ENCODE results near the gene IGSF3. TPM values are rescaled to one million over a fixed set of nuclear protein-coding genes. Genes with fewer than 3 reads are reported as not detected.
A peak's percentile ranks its signal among the peaks of the same experiment; 100 is the strongest.

Gene IGSF3
- polyA plus RNA-seq, 3 donors: 0.07 to 0.12 TPM; not detected in 1

- H3K27me3 Mint-ChIP-seq (ENCODE audit: low read depth in 3 of 3): peaks cover 0 to 2% (median 0%) of the 10 kb centered on the region in 3 donors
- H3K27ac Mint-ChIP-seq: peak overlapping the region in 1 of 7 donors; percentile 20
- intact Hi-C loops (cut with micrococcal nuclease): no loop called here
- Histone ChIP-seq H3K27me3 (ENCODE audit: control insufficient read depth in 2 of 2, insufficient read depth in 2 of 2, low read length in 2 of 2) (no peaks in the 10 kb centered on the region), H3K79me2 (ENCODE audit: insufficient read depth, low read length) (peaks cover 7% of the 10 kb centered on the region), H3K9ac (ENCODE audit: insufficient read depth, low read length, poor library complexity, severe bottlenecking) (no peak overlapping the region), H3K4me3 (replicated peaks in 1 of 3; ENCODE audit: low read depth in 2 of 3, low read length in 3 of 3) (no peak overlapping the region), H2AFZ (ENCODE audit: insufficient read depth, low read depth, low read length, poor library complexity, severe bottlenecking) (no peak overlapping the region), H4K20me1 (ENCODE audit: insufficient read depth, low read length) (peaks cover 3% of the 10 kb centered on the region), H3K9me3 (replicated peaks in 1 of 2; ENCODE audit: control insufficient read depth in 1 of 2, insufficient read depth in 1 of 2, low read length in 2 of 2) (no peaks in the 10 kb centered on the region), H3K4me1 (ENCODE audit: control insufficient read depth in 1 of 2, insufficient read depth in 2 of 2, low read length in 2 of 2) (peaks cover 15 to 16% of the 10 kb centered on the region in 2 donors), H3K36me3 (replicated peaks in 1 of 2; ENCODE audit: control insufficient read depth in 1 of 2, insufficient read depth in 2 of 2, low read length in 2 of 2) (peaks cover 8 to 62% of the 10 kb centered on the region in 2 donors), H3K27ac (ENCODE audit: low read depth in 1 of 2, low read length in 2 of 2) (no peak overlapping the region), H3K4me2 (replicated peaks; ENCODE audit: extremely low read depth, low read length, poor library complexity, severe bottlenecking) (no peak overlapping the region)
- WGBS (ENCODE audit: insufficient coverage): no CpG with 5 or more reads among the region's 1 CpG
- H3K4me1 Mint-ChIP-seq: peaks cover 16% of the 10 kb centered on the region
- peaks cover 0 to 14% (median 0%) of the 10 kb centered on the region in 7 donors for H3K9me3 Mint-ChIP-seq
- H3K36me3 Mint-ChIP-seq: peaks cover 67 to 71% of the 10 kb centered on the region in 2 donors
- TF ChIP-seq CTCF (IDR thresholded peaks at IDR 0.05): no peak
- no peak overlapping the region for H3K4me3 Mint-ChIP-seq
- DNase-seq: no peak
These were observed 139.0 kb downstream of the IGSF3 start for GRCh38 chr1:116528329-116529083.

- Histone ChIP-seq H2AFZ (ENCODE audit: insufficient read depth, low read depth, low read length, poor library complexity, severe bottlenecking) (no peak overlapping the region), H3K4me3 (replicated peaks in 1 of 3; ENCODE audit: low read depth in 2 of 3, low read length in 3 of 3) (no peak overlapping the region), H3K9ac (ENCODE audit: insufficient read depth, low read length, poor library complexity, severe bottlenecking) (no peak overlapping the region), H3K79me2 (ENCODE audit: insufficient read depth, low read length) (no peaks in the 10 kb centered on the region), H3K27ac (ENCODE audit: low read depth in 1 of 2, low read length in 2 of 2) (no peak overlapping the region), H3K4me1 (ENCODE audit: control insufficient read depth in 1 of 2, insufficient read depth in 2 of 2, low read length in 2 of 2) (peaks cover 5 to 6% of the 10 kb centered on the region in 2 donors), H3K36me3 (replicated peaks in 1 of 2; ENCODE audit: control insufficient read depth in 1 of 2, insufficient read depth in 2 of 2, low read length in 2 of 2) (peaks cover 8 to 73% of the 10 kb centered on the region in 2 donors), H4K20me1 (ENCODE audit: insufficient read depth, low read length) (no peaks in the 10 kb centered on the region), H3K4me2 (replicated peaks; ENCODE audit: extremely low read depth, low read length, poor library complexity, severe bottlenecking) (no peak overlapping the region), H3K9me3 (replicated peaks in 1 of 2; ENCODE audit: control insufficient read depth in 1 of 2, insufficient read depth in 1 of 2, low read length in 2 of 2) (no peaks in the 10 kb centered on the region), H3K27me3 (ENCODE audit: control insufficient read depth in 2 of 2, insufficient read depth in 2 of 2, low read length in 2 of 2) (no peaks in the 10 kb centered on the region)
- H3K9me3 Mint-ChIP-seq: peaks cover 0 to 14% (median 0%) of the 10 kb centered on the region in 7 donors
- H3K27me3 Mint-ChIP-seq (ENCODE audit: low read depth in 3 of 3): peaks cover 0 to 2% (median 2%) of the 10 kb centered on the region in 3 donors
- TF ChIP-seq CTCF (IDR thresholded peaks at IDR 0.05): no peak
- no CpG with 5 or more reads among the region's 2 CpGs for WGBS (ENCODE audit: insufficient coverage)
- DNase-seq: no peak
- peaks cover 7% of the 10 kb centered on the region for H3K4me1 Mint-ChIP-seq
- peak overlapping the region in 1 of 7 donors; percentile 41 for H3K27ac Mint-ChIP-seq
- intact Hi-C loops (cut with micrococcal nuclease): no loop called here
- H3K36me3 Mint-ChIP-seq: peaks cover 68 to 71% of the 10 kb centered on the region in 2 donors
- no peak overlapping the region for H3K4me3 Mint-ChIP-seq
These were observed 142.1 kb downstream of the IGSF3 start for GRCh38 chr1:116525440-116525839.

Small RNAs within 50 kb of the gene (small RNA-seq; reads per million reads assigned to genes)
- gene MIR320B1 (ENCODE audit: insufficient read length, low read depth) (not detected), gene MIR548AC (ENCODE audit: insufficient read length, low read depth) (not detected)

Other genes starting within 250 kb of the IGSF3 start
- 100 to 1,000 TPM in 2 of 3 donors, 10 to 100 TPM in 1; 81.0 to 168 (median 128) TPM for gene CD58, start 96.7 kb downstream of the IGSF3 start, polyA plus RNA-seq
- 1 to 10 TPM in 2 of 3 donors, under 1 TPM in 1; 0.89 to 3.6 (median 2.1) TPM for gene CD2, start 86.7 kb upstream of the IGSF3 start, polyA plus RNA-seq
- gene PTGFRN, start 242.2 kb upstream of the IGSF3 start, polyA plus RNA-seq: 1 to 10 TPM; 1.5 to 2.9 (median 1.6) TPM